ENCODE data around the gene WWC2.

DNA sequence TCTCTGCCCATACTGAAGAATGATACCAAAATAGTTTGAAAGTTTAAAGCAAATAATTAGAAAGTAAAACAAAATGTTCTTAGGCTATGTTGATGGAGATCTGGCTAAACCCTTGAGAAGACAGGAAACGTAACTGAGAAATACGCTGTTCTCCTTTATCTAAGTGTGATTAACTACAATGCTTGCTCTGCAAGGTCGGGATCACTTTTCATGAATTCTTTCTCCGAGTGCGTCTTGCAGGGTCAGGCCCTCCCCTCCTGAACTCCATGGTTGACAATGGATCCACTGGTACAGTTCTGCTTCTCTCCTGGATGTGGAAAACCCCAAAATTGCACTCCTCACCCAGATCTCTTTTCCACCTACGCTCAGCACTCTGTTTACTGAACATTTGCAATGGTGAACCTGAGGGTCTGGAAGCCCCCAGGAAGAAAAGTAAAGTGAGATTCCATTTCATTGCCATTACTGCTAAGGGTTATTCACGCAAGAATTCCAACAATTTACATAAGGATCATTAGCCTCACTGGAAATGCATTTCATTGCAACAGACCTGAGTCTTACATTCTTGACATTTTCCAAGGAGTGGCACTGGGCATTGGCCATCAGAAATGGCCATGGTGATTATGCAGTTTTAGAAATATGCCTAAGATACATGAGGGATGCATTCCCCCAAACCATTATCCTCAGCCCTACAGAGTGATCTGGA is 24.6 kb upstream of the WWC2 start:
- no peak for TF ChIP-seq ZBTB17 (tag by site-specific recombination; IDR thresholded peaks at IDR 0.05)
- TF ChIP-seq, protein P1, sequence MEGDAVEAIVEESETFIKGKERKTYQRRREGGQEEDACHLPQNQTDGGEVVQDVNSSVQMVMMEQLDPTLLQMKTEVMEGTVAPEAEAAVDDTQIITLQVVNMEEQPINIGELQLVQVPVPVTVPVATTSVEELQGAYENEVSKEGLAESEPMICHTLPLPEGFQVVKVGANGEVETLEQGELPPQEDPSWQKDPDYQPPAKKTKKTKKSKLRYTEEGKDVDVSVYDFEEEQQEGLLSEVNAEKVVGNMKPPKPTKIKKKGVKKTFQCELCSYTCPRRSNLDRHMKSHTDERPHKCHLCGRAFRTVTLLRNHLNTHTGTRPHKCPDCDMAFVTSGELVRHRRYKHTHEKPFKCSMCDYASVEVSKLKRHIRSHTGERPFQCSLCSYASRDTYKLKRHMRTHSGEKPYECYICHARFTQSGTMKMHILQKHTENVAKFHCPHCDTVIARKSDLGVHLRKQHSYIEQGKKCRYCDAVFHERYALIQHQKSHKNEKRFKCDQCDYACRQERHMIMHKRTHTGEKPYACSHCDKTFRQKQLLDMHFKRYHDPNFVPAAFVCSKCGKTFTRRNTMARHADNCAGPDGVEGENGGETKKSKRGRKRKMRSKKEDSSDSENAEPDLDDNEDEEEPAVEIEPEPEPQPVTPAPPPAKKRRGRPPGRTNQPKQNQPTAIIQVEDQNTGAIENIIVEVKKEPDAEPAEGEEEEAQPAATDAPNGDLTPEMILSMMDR (tag by site-specific recombination; IDR thresholded peaks at IDR 0.05), result no peak
- no peak for TF ChIP-seq ZNF830 (tag by site-specific recombination; IDR thresholded peaks at IDR 0.05; ENCODE audit: low read depth)
- TF ChIP-seq ZNF660 (tag by site-specific recombination; IDR thresholded peaks at IDR 0.05), result no peak
- TF ChIP-seq ZNF223 (tag by site-specific recombination; IDR thresholded peaks at IDR 0.05), result no peak
- TF ChIP-seq ZNF600 (tag by site-specific recombination; IDR thresholded peaks at IDR 0.05), result no peak
- TF ChIP-seq, protein P2, sequence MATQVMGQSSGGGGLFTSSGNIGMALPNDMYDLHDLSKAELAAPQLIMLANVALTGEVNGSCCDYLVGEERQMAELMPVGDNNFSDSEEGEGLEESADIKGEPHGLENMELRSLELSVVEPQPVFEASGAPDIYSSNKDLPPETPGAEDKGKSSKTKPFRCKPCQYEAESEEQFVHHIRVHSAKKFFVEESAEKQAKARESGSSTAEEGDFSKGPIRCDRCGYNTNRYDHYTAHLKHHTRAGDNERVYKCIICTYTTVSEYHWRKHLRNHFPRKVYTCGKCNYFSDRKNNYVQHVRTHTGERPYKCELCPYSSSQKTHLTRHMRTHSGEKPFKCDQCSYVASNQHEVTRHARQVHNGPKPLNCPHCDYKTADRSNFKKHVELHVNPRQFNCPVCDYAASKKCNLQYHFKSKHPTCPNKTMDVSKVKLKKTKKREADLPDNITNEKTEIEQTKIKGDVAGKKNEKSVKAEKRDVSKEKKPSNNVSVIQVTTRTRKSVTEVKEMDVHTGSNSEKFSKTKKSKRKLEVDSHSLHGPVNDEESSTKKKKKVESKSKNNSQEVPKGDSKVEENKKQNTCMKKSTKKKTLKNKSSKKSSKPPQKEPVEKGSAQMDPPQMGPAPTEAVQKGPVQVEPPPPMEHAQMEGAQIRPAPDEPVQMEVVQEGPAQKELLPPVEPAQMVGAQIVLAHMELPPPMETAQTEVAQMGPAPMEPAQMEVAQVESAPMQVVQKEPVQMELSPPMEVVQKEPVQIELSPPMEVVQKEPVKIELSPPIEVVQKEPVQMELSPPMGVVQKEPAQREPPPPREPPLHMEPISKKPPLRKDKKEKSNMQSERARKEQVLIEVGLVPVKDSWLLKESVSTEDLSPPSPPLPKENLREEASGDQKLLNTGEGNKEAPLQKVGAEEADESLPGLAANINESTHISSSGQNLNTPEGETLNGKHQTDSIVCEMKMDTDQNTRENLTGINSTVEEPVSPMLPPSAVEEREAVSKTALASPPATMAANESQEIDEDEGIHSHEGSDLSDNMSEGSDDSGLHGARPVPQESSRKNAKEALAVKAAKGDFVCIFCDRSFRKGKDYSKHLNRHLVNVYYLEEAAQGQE (tag by site-specific recombination; IDR thresholded peaks at IDR 0.05), result no peak
- TF ChIP-seq, protein P3, sequence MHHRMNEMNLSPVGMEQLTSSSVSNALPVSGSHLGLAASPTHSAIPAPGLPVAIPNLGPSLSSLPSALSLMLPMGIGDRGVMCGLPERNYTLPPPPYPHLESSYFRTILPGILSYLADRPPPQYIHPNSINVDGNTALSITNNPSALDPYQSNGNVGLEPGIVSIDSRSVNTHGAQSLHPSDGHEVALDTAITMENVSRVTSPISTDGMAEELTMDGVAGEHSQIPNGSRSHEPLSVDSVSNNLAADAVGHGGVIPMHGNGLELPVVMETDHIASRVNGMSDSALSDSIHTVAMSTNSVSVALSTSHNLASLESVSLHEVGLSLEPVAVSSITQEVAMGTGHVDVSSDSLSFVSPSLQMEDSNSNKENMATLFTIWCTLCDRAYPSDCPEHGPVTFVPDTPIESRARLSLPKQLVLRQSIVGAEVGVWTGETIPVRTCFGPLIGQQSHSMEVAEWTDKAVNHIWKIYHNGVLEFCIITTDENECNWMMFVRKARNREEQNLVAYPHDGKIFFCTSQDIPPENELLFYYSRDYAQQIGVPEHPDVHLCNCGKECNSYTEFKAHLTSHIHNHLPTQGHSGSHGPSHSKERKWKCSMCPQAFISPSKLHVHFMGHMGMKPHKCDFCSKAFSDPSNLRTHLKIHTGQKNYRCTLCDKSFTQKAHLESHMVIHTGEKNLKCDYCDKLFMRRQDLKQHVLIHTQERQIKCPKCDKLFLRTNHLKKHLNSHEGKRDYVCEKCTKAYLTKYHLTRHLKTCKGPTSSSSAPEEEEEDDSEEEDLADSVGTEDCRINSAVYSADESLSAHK (tag by site-specific recombination; IDR thresholded peaks at IDR 0.05), result no peak
- no peak for TF ChIP-seq SCRT2 (tag by site-specific recombination; IDR thresholded peaks at IDR 0.05)
- no peak for TF ChIP-seq TRIM28 (IDR thresholded peaks at IDR 0.05; ENCODE audit: borderline replicate concordance, low read length)
- no peak for TF ChIP-seq YY1 (tag by site-specific recombination; IDR thresholded peaks at IDR 0.05)
